Endothelial cell of umbilical vein (primary cell): Measurements from ENCODE around the gene KCMF1. TPM values are rescaled to one million over a fixed set of nuclear protein-coding genes. Genes with fewer than 3 reads are reported as not detected.

Experiments
- BruUV-seq: library from RNA; stranded (reverse); fragments of 400-500 nt; replicated peaks from 2 replicates; lab custom pipeline; 2021; lab: Mats Ljungman, UMichigan
- CTCF ChIA-PET: fragments of 300-600, 350-600 bp; sonication (Branson Sonifier 250); formaldehyde crosslinking; loops from one replicate; lab custom pipeline; 2021; ENCODE audit warnings: antibody characterized with exemption, inconsistent platforms; lab: Charles Lee
- POLR2A ChIA-PET: fragments of 300-600, 350-600 bp; sonication (Branson Sonifier 250); formaldehyde crosslinking; loops from one replicate; lab custom pipeline; 2021; ENCODE audit warnings: antibody characterized with exemption, inconsistent platforms; lab: Charles Lee
- DNase-seq: peaks from one replicate; pipeline ENCODE4 v3.0.0-alpha.2; 2011; ENCODE audit warnings: low read depth, low spot score
- FAIRE-seq: peaks from 2 replicates; lab custom pipeline; 2011; peaks lifted over from hg19 to GRCh38; lab: Jason Lieb, UNC
- H2AFZ ChIP-seq: 2 replicates; pipeline ENCODE4 v1.6.0; 2012; ENCODE audit warnings: low read depth, low read length, control low read depth, inconsistent platforms
- H3K27ac ChIP-seq: 2 replicates; pipeline ENCODE4 v1.5.1; 2011; ENCODE audit warnings: low read depth, mild to moderate bottlenecking, control low read depth, low read length, moderate library complexity; ENCODE audit not compliant: insufficient read depth
- H3K27me3 ChIP-seq, 2 experiments: 2 replicates each; pipeline versions ENCODE4 v1.6.0 to v1.6.1; 2011; ENCODE audit warnings: low read length in 2 of 2, mixed read lengths in 1 of 2; ENCODE audit not compliant: control insufficient read depth in 2 of 2, insufficient read depth in 2 of 2
- H3K36me3 ChIP-seq, 2 experiments: 2 replicates in 1 of 2; 3 replicates in 1 of 2; pipeline ENCODE4 v1.5.1; 2011; ENCODE audit warnings: low read length in 2 of 2, mild to moderate bottlenecking in 1 of 2, moderate library complexity in 1 of 2; ENCODE audit not compliant: control insufficient read depth in 2 of 2, insufficient read depth in 2 of 2; ENCODE audit errors: extremely low read depth in 1 of 2
- H3K4me1 ChIP-seq: 3 replicates; pipeline ENCODE4 v1.5.1; 2011; ENCODE audit warnings: mild to moderate bottlenecking, low read length; ENCODE audit not compliant: control insufficient read depth, insufficient read depth; ENCODE audit errors: extremely low read depth
- H3K4me2 ChIP-seq: 2 replicates; pipeline ENCODE4 v1.6.1; 2011; ENCODE audit warnings: low read length, control low read depth, mixed read lengths; ENCODE audit not compliant: insufficient read depth
- H3K4me3 ChIP-seq, 3 experiments: fragments of 200-600 bp in 1 of 3; sonication (generic), shearing (Covaris generic) in 1 of 3; replicated peaks in 1 of 3; 2 replicates each; pipeline ENCODE4 v1.5.1; 2011 to 2016; ENCODE audit warnings: control low read depth in 3 of 3, low read length in 3 of 3, mild to moderate bottlenecking in 2 of 3, inconsistent platforms in 1 of 3, low read depth in 1 of 3, moderate library complexity in 1 of 3; ENCODE audit not compliant: insufficient read depth in 1 of 3
- H3K79me2 ChIP-seq: 2 replicates; pipeline ENCODE4 v1.6.0; 2012; ENCODE audit warnings: low read length, inconsistent platforms; ENCODE audit not compliant: control insufficient read depth, insufficient read depth
- H3K9ac ChIP-seq: replicated peaks from 2 replicates; pipeline ENCODE3; 2011; ENCODE audit warnings: low read length, control low read depth; ENCODE audit not compliant: insufficient read depth; ENCODE audit errors: extremely low read depth
- H3K9me1 ChIP-seq: replicated peaks from 3 replicates; pipeline ENCODE4 v1.6.0; 2011; ENCODE audit warnings: mild to moderate bottlenecking, low read length; ENCODE audit not compliant: control insufficient read depth, insufficient read depth; ENCODE audit errors: extremely low read depth
- H3K9me3 ChIP-seq: replicated peaks from 2 replicates; pipeline ENCODE4 v1.5.1; 2012; ENCODE audit warnings: low read length, inconsistent platforms; ENCODE audit not compliant: control insufficient read depth, insufficient read depth
- H4K20me1 ChIP-seq: replicated peaks from 2 replicates; pipeline ENCODE3; 2011; ENCODE audit warnings: mild to moderate bottlenecking, low read length; ENCODE audit not compliant: control insufficient read depth, insufficient read depth; ENCODE audit errors: extremely low read depth
- CTCF ChIP-seq, 2 donors: IDR thresholded peaks; 1 replicate in 1 of 2; 2 replicates in 1 of 2; pipeline ENCODE4 v1.5.1; 2011; ENCODE audit warnings: low read length in 2 of 2, mild to moderate bottlenecking in 2 of 2, moderate library complexity in 2 of 2, control low read depth in 1 of 2, inconsistent platforms in 1 of 2, low read depth in 1 of 2; ENCODE audit not compliant: insufficient read depth in 1 of 2; ENCODE audit errors: extremely low read depth in 1 of 2
- EZH2 ChIP-seq: IDR thresholded peaks from 2 replicates; pipeline ENCODE4 v1.6.1; 2012; ENCODE audit warnings: borderline replicate concordance, low read depth, mild to moderate bottlenecking, moderate library complexity, low read length, inconsistent platforms; ENCODE audit not compliant: severe bottlenecking
- FOS ChIP-seq: IDR thresholded peaks from 2 replicates; pipeline ENCODE4 v1.6.1; 2011; ENCODE audit warnings: mild to moderate bottlenecking, low read length, moderate library complexity, borderline replicate concordance; ENCODE audit not compliant: insufficient read depth
- GATA2 ChIP-seq: IDR thresholded peaks from 2 replicates; pipeline ENCODE4 v1.7.0; 2011; ENCODE audit warnings: low read depth, mild to moderate bottlenecking, moderate library complexity, mixed read lengths, low read length; ENCODE audit not compliant: insufficient read length, insufficient read depth
- JUN ChIP-seq: IDR thresholded peaks from 2 replicates; pipeline ENCODE4 v1.6.1; 2011; ENCODE audit warnings: borderline replicate concordance, low read depth; ENCODE audit not compliant: insufficient read length, insufficient read depth
- MAX ChIP-seq: IDR thresholded peaks from 2 replicates; pipeline ENCODE4 v1.6.1; 2011; ENCODE audit not compliant: insufficient read depth, insufficient read length
- MYC ChIP-seq: IDR thresholded peaks from one replicate; pipeline ENCODE4 v1.6.1; 2011; ENCODE audit warnings: mild to moderate bottlenecking, low read depth, low read length
- POLR2A ChIP-seq: IDR thresholded peaks from 2 replicates; pipeline ENCODE4 v1.6.1; 2012; ENCODE audit warnings: low read depth, mild to moderate bottlenecking, control low read depth, low read length
- POLR2AphosphoS5 ChIP-seq: IDR thresholded peaks from 2 replicates; pipeline ENCODE4 v1.6.1; 2012; ENCODE audit warnings: low read depth, mild to moderate bottlenecking, control low read depth, low read length, moderate library complexity; ENCODE audit not compliant: insufficient read depth
- dilution Hi-C: fragments of 300-500 bp; cut with MboI; formaldehyde crosslinking; loops from one replicate; pipeline ENCODE4 v1.15.0; 2019; ENCODE audit warnings: low sequenced_read_pairs; ENCODE audit not compliant: extremely low pct_ligation_motif_present
- intact Hi-C: fragments of 100-400 bp; cut with micrococcal nuclease; formaldehyde crosslinking; loops from one replicate; pipeline ENCODE4 v1.10.0; 2022
- polyA plus RNA-seq, 4 experiments: library from polyadenylated mRNA; depleted of rRNA in 3 of 4; stranded (reverse) in 3 of 4; unstranded in 1 of 4; fragments of >200 nt; gene quantifications; 2 replicates each; pipeline versions ENCODE4 v1.2.1 to v1.2.3, GENCODE V29; 2011 to 2012; ENCODE audit warnings: missing spikeins in 1 of 4
- total RNA-seq: library from RNA; stranded (reverse); gene quantifications from 2 replicates; pipeline ENCODE4 v1.2.3, GENCODE V29; 2021

Gene KCMF1
- total and polyA plus RNA-seq, 2 donors (not counting 3 experiments of a cell fraction or from before 2014, with no cell fraction given): 49.3 to 78.4 TPM

GRCh38 chr2:84947010-84947593 is 23.9 kb upstream of the KCMF1 start:
- Histone ChIP-seq H3K4me2 (no peak overlapping the region), H3K36me3 (no peaks in the 10 kb centered on the region), H3K27ac (peak overlapping the region; percentile 81), H4K20me1 (no peaks in the 10 kb centered on the region), H3K9me1 (no peaks in the 10 kb centered on the region), H3K4me1 (peaks cover 11% of the 10 kb centered on the region), H3K9ac (no peak overlapping the region), H3K79me2 (no peaks in the 10 kb centered on the region), H3K4me3 (no peak overlapping the region), H3K9me3 (no peaks in the 10 kb centered on the region), H2AFZ (no peak overlapping the region), H3K27me3 (no peaks in the 10 kb centered on the region)
- no peak for TF ChIP-seq FOS
- no peak for TF ChIP-seq GATA2
- no peak for TF ChIP-seq POLR2AphosphoS5
- no peak for TF ChIP-seq EZH2
- no peak for TF ChIP-seq MYC
- TF ChIP-seq POLR2A: no peak
- TF ChIP-seq MAX: no peak
- TF ChIP-seq CTCF (IDR thresholded peaks at IDR 0.05; ENCODE audit: extremely low read depth in 1 of 2, insufficient read depth in 1 of 2, low read depth in 1 of 2, low read length in 2 of 2): no peak
- no peak for TF ChIP-seq JUN
- FAIRE-seq: no peak
- intact Hi-C loops (loop anchor here (2.0 kb wide), 1 partner anchor 24 kb away; the partner anchor contains the start of gene KCMF1), dilution Hi-C loops (no loop called here)
- ChIA-PET POLR2A (interaction anchor here (0.9 to 2.2 kb wide), 2 partner anchors 12 to 40 kb away, joined by 3 to 10 read pairs; no protein-coding TSS in a partner anchor), CTCF (interaction anchor here (0.6 to 4.5 kb wide), 5 partner anchors 10 to 71 kb away, joined by 5 to 19 read pairs (median 6); no protein-coding TSS in a partner anchor)
- BruUV-seq: no TSS peak
- no peak for DNase-seq
